ENCODE measurements around the gene SH3TC1. TPM values are rescaled to one million over a fixed set of nuclear protein-coding genes. Genes with fewer than 3 reads are reported as not detected.

Gene SH3TC1
- total RNA-seq, 4 donors from 2014 or later, result 10.1 to 15.9 (median 11.1) TPM

DNA sequence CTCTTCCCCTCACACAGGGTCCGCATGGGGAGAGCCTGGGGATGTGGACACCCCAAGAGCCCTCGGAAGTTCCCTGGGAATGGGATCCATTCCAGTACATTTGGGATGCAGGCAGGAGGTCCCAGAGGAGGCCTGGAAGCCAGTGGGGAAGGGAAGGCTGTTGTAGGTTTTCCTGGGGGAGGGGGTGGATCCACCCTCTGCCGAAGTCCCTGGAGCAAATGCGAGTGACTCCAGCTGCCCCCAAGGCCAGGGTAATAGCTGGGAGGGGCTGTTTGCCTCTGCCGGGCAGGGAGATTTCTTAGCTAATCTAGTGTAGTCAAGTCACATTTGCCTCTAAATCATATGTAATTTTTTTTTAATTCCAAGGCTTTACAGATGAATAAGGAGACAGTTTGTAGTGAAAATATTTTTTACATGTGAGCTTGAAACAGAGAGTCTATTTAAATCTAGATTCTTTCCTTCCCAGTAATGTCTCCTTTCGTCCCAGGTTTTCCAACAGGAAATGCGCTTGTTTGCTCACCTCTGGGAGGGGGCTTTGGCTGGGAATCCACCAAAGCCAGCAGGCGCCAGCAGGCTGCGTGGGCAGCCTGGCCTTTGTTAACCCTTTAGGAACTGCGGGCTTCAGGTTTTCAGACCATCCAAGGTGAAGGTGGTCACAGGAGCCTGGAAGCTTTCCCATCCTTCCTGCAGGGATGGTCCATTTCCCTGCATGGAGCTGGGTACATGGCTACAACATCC, 26.8 kb downstream of the SH3TC1 start:
- intact Hi-C loops (cut with DNase I; ENCODE audit: low total_unique reads), result no loop called here
- WGBS, 2 donors, result 70 to 78% methylated on average over 9 to 10 of the region's 10 CpGs
- H3K4me3 ChIP-seq (ENCODE audit: low read depth, poor library complexity, severe bottlenecking), result no peak overlapping the region
- DNase-seq (ENCODE audit: low spot score in 2 of 2), result no peak
- TF ChIP-seq, protein P1, sequence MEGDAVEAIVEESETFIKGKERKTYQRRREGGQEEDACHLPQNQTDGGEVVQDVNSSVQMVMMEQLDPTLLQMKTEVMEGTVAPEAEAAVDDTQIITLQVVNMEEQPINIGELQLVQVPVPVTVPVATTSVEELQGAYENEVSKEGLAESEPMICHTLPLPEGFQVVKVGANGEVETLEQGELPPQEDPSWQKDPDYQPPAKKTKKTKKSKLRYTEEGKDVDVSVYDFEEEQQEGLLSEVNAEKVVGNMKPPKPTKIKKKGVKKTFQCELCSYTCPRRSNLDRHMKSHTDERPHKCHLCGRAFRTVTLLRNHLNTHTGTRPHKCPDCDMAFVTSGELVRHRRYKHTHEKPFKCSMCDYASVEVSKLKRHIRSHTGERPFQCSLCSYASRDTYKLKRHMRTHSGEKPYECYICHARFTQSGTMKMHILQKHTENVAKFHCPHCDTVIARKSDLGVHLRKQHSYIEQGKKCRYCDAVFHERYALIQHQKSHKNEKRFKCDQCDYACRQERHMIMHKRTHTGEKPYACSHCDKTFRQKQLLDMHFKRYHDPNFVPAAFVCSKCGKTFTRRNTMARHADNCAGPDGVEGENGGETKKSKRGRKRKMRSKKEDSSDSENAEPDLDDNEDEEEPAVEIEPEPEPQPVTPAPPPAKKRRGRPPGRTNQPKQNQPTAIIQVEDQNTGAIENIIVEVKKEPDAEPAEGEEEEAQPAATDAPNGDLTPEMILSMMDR (IDR thresholded peaks at IDR 0.05), result no peak
- TF ChIP-seq POLR2A (IDR thresholded peaks at IDR 0.05), result no peak

DNA sequence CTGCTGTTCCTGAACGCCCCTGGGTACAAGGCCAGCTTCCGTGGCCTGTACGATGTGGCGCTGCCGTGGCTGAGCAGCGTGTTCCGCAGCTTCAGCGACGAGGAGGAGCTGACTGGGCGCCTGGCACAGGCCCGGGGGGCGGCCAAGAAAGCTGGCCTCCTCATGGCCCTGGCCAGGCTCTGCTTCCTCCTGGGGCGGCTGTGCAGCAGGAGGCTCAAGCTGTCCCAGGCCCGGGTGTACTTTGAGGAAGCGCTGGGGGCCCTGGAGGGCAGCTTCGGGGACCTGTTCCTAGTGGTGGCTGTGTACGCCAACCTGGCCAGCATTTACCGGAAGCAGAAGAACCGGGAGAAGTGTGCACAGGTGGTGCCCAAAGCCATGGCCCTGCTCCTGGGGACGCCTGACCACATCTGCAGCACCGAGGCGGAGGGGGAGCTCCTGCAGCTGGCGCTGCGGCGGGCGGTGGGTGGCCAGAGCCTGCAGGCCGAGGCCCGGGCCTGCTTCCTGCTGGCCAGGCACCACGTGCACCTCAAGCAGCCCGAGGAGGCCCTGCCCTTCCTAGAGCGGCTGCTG, 28.2 kb downstream of the SH3TC1 start:
- TF ChIP-seq, protein P1 (IDR thresholded peaks at IDR 0.05), result no peak
- no peak for TF ChIP-seq POLR2A (IDR thresholded peaks at IDR 0.05)
- no peak for DNase-seq (ENCODE audit: low spot score in 2 of 2)
- intact Hi-C loops (cut with DNase I; ENCODE audit: low total_unique reads), result no loop called here
- whole genome bisulfite sequencing, 2 donors, result 86 to 93% methylated on average over 19 to 21 of the region's 31 CpGs
- H3K4me3 ChIP-seq (ENCODE audit: low read depth, poor library complexity, severe bottlenecking), result no peak overlapping the region

DNA sequence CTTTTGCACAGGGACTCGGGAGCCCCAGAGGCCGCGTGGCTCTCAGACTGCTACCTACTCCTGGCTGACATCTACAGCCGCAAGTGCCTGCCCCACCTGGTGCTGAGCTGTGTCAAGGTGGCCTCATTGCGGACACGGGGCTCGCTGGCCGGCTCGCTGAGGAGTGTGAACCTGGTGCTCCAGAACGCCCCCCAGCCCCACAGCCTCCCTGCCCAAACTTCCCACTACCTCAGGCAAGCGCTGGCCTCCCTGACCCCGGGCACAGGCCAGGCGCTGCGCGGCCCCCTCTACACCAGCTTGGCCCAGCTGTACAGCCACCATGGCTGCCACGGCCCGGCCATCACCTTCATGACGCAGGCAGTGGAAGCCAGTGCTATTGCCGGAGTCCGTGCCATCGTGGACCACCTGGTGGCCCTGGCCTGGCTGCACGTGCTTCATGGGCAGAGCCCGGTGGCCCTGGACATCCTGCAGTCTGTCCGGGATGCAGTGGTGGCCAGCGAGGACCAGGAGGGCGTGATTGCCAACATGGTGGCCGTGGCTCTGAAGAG, 28.8 kb downstream of the SH3TC1 start:
- no peak overlapping the region for H3K4me3 ChIP-seq (ENCODE audit: low read depth, poor library complexity, severe bottlenecking)
- intact Hi-C loops (cut with DNase I; ENCODE audit: low total_unique reads), result no loop called here

DNA sequence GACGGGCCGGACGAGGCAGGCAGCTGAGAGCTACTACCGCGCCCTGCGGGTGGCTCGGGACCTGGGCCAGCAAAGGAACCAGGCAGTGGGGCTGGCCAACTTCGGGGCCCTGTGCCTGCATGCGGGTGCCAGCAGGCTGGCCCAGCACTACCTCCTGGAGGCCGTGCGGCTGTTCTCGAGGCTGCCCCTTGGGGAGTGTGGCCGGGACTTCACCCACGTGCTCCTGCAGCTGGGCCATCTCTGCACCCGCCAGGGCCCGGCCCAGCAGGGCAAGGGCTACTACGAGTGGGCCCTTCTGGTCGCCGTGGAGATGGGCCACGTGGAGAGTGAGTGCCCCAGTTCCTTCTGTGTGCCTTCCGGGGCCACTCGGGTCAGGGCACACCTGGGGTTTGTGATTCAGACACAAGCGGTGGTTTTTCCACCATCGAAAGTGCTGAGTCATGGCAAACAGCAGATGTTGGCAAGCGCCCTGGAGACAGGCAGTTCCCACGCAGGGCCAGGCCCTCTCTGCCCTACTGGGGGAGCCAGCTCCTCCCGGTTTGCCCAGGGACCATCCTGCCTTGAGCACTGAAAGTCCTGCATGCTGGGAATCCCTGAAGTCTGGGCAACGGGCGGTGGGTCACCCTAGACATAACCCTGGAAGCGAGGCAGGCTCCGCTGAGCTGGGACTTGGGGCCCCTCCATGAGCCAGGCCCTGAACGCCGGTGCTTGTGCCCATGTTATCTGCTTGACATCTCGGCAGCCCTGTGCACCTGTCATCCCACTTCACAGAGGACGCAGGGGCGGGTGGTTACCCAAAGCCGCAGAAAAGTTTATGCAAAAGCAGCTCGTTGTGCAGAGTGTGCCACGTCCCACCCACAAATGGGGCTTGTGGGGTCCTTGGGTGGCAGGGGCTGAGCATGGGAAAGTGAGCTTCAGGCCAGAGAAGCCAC, 29.5 kb downstream of the SH3TC1 start:
- 45 to 50% methylated on average over 20 to 33 of the region's 39 CpGs for WGBS, 2 donors
- H3K4me3 ChIP-seq (ENCODE audit: low read depth, poor library complexity, severe bottlenecking), result no peak overlapping the region
- intact Hi-C loops (cut with DNase I; ENCODE audit: low total_unique reads), result no loop called here
- TF ChIP-seq POLR2A (IDR thresholded peaks at IDR 0.05), result no peak
- TF ChIP-seq, protein P1 (IDR thresholded peaks at IDR 0.05), result no peak
- peak; percentile 73 to 92 for DNase-seq (ENCODE audit: low spot score in 2 of 2)

More for the DNA sequence above, 28.8 kb downstream of the SH3TC1 start:
- WGBS, 2 donors, result 86 to 93% methylated on average over 23 to 27 of the region's 27 CpGs
- no peak for DNase-seq (ENCODE audit: low spot score in 2 of 2)
- no peak for TF ChIP-seq POLR2A (IDR thresholded peaks at IDR 0.05)
- TF ChIP-seq, protein P1 (IDR thresholded peaks at IDR 0.05), result no peak

DNA sequence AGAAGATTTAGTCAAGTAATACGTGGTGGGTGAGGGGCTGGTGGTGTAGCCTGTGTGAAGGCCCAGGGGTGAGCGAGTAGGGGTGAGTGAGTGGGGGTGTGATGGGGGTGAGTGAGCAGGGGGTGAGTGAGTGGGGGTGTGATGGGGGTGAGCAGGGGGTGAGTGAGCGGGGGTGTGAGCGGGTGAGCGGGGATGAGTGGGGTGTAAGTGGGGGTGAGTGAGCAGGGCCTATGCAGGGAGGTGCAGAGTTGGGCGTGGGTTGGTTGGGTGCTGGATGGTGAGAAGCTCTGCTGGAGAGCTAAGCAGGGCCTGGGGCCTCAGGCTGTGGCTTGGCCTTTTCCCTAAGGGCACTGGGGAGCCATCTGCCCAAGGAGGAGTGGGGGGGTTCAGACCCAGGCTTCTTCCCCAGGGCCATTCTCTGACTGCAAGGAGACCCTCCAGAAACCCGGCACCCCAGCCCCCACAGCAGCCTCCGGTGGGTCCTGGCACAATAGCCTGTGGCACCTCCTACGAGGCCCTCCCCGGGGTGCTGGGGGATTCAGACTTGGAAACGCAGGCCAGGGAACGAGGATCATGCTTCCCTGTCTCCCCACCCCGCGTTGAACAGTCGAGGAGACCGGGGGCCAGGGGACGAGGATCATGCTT, 30.4 kb downstream of the SH3TC1 start:
- no peak for TF ChIP-seq POLR2A (IDR thresholded peaks at IDR 0.05)
- TF ChIP-seq, protein P1 (IDR thresholded peaks at IDR 0.05), result no peak
- no peak overlapping the region for H3K4me3 ChIP-seq (ENCODE audit: low read depth, poor library complexity, severe bottlenecking)
- DNase-seq (ENCODE audit: low spot score in 2 of 2), result no peak
- intact Hi-C loops (cut with DNase I; ENCODE audit: low total_unique reads), result no loop called here
- 91% methylated on average over 17 of the region's 17 CpGs for WGBS, 2 donors
